Urothelium cell line (cell line): Measurements from ENCODE around the gene COL5A3.

ENCODE experiments used
- DNase-seq: peaks from one replicate; pipeline ENCODE4 v3.0.0; 2011; ENCODE audit warnings: low spot score, mixed read lengths
- FAIRE-seq: peaks from 2 replicates; lab custom pipeline; 2011; peaks lifted over from hg19 to GRCh38; lab: Jason Lieb, UNC

Gene COL5A3

DNA sequence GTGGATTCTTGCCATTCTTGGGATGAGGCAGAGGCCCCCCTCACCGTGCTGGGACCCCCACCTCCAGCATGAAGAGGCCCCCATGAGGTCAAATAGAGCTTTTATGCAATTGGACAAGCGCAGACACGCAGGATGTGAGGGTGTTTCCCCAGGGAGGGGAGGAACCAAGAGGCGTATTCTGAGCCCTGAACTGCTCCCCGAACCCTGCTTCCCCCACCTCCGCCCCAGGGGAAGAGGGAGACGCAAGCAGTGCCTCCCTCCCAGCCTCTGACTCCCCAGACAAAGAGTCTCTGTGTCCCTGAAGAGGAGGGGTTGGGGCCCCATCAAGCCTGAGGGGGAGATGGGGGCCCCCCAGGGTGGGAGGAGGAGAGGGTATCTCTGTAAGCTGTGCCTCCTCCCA is 1.7 kb upstream of the COL5A3 start:
- DNase-seq (no peak), FAIRE-seq (no peak)

DNA sequence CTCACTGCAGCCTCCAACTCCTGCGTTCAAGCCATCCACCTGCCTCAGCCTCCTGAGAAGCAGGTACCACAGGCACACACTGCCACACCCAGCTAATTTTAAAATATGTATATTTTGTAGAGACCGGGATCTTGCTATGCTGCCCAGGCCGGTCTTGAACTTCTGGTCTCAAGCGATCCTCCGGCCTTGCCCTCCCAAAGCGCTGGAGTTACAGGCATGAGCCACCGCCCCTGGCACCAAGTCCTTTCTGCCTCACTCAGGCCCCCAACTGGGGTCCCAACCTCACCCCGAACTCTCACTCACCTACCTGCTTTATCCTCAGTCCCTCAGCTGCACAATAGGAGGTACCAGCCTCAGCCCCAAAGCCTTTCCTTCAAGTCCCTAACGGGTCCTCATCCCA is 635 bp upstream of the COL5A3 start:
- FAIRE-seq (no peak), DNase-seq (no peak)

- FAIRE-seq (no peak), DNase-seq (no peak)
Observed at GRCh38 chr19:10009714-10010224, 535 bp downstream of the COL5A3 start.

GRCh38 chr19:10008184-10008765 is 2.0 kb downstream of the COL5A3 start:
- DNase-seq = no peak
- no peak for FAIRE-seq

GRCh38 chr19:10007371-10008183 is 2.7 kb downstream of the COL5A3 start:
- no peak for DNase-seq

GRCh38 chr19:10006752-10007323 is 3.5 kb downstream of the COL5A3 start:
- FAIRE-seq = no peak
- DNase-seq = no peak

More at GRCh38 chr19:10007371-10008183, 2.7 kb downstream of the COL5A3 start:
- no peak for FAIRE-seq

DNA sequence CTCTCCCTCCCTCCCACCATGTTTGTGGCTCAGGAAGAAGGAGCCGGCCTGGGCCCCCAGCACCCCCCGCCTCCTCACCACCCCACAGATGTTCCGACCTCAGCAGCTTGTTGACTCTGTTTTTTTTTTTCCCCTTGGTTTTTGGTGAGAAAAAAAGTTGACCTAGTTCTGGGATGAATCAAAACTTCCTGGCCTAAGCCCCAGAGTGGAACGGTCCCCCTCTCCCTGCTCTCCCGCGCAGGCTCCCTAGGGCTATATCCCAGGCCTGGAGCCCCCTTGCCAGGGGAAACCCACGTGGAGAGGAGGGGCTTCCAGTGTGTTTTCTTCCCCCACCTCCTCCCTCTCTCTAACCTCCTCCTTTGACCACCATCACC is 4.0 kb downstream of the COL5A3 start:
- FAIRE-seq (no peak), DNase-seq (no peak)

GRCh38 chr19:10005632-10006334 is 4.5 kb downstream of the COL5A3 start:
- FAIRE-seq = no peak
- no peak for DNase-seq

DNA sequence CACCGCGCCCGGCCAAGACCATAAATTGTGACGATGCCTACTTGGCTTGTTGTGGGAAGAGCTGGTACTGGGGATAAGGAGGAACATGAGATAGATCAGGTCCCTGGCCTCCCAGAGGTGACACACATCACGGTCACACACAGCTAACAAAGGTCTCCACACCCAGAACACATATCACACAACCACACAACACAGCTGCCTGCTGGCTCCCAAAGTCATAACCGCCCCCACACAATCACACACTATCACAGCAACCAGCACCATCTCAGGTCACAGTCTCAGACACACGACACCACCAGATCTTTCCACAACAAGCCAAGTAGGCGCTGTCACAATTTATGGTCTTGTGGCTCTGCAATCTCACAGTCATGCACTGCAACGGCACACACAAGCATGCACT is 5.7 kb downstream of the COL5A3 start:
- DNase-seq = no peak
- FAIRE-seq = no peak

- FAIRE-seq (no peak), DNase-seq (no peak)
Observed at GRCh38 chr19:10003271-10003670, 7.0 kb downstream of the COL5A3 start.

DNA sequence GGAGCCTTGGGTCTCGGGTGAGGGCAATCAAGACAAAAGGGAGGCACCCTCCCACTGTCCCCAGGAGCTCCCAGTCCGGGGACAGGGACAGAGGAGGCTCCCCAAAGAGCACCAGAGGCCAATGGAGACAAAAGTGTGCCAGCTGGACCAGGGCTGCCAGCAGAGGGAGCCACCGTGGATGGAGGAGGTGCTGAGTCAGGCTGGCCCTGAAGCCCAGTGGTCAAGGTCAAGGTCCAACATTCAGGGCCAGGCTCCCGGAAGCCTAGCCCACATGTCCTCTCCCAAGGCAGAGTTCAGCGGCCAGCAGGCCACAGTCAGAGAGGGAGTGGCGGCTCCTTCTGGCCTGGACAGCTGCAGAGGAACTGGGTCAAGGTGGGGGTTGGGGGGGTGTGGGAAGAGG is 8.4 kb downstream of the COL5A3 start:
- no peak for DNase-seq
- FAIRE-seq = no peak

DNA sequence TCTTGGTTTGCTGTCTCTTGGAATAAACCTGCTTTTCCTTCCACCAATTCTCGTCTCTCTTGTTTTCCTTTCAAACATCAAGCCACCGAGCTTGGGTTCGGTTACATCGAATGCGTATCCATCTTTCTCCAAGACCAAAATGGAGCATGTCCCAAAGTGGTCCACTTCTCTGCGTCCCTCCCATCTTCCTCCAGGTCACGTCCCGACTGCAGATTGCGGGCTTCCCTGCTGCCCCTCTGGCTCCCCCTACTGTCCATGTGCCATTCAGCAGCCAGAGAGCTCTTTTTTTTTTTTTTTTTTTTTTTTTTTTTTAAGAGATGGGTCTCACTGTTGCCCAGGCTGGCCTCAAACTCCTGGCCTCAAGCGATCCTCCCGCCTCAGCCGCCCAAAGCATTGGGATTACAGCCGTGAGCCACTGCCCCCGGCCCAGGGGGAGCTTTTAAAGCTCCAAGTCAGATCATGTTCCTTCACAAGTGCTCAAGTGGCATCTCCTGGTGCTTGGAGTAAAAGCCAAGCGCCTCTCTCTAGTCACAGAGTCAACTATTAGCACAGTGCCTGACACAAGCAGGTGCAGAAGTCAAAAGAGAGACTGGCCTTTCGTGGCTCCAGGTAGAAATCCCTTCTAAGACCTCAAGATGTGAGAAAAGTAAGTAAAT is 10.0 kb downstream of the COL5A3 start:
- FAIRE-seq (no peak), DNase-seq (peak; percentile 83)

GRCh38 chr19:9996541-9996940 is 13.8 kb downstream of the COL5A3 start:
- DNase-seq (no peak), FAIRE-seq (no peak)

GRCh38 chr19:9995999-9996398 is 14.3 kb downstream of the COL5A3 start:
- FAIRE-seq (no peak), DNase-seq (no peak)

- DNase-seq (no peak), FAIRE-seq (no peak)
Observed at GRCh38 chr19:9995084-9995483, 15.2 kb downstream of the COL5A3 start.

DNA sequence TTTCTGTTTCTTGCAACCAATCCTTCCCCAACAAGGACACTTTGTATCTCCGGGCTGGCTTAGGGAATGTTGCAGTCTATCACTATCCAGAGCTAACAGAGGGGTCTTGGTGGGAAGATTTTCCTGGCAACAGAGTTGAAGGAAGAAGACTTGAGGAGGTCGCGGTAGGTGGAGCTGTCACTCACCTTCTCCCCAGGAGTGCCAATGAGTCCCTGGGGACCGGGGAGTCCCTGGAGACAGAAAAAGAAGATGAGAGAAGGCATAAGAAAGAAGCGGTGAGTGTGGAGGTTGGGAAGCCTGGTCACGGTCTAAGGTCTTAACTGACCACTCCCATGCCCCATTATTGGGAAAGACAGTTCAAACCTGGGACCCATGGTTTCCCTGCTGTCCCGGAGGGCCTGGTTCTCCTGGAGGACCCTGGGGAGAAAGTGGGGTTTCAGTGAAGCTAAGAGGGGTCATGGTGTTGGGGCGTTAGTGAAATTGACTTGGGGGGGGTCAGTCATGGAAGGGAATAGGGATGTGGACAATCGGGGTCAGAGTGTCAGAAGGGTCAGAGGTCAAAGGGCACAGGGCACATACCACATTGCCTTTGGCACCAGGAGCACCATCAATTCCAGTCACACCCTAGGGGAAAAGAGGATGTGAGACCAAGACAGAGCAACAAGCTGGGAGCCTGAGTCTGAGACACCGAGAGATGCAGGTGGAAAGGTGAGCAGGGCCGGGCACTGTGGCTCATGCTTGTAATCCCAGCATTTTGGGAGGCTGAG is 18.7 kb downstream of the COL5A3 start:
- DNase-seq (no peak), FAIRE-seq (no peak)

DNA sequence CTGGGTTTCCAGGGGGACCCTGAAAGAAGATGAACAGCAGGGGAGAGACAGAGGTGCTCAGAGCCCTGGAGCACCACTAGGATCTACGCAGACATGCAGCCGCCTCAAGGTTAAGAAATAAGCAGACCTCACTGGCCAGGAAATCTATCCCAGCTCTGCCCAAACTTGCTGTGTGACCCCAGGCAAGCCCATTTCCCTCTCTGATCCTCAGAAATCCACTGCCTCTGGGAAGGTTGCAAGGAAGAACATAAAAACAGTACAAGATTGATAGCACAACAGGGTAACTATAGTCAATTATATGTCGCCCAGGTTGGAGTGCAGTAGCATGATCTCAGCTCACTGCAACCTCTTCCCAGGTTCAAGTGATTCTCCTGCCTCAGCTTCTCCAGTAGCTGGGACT is 20.8 kb downstream of the COL5A3 start:
- no peak for FAIRE-seq

DNA sequence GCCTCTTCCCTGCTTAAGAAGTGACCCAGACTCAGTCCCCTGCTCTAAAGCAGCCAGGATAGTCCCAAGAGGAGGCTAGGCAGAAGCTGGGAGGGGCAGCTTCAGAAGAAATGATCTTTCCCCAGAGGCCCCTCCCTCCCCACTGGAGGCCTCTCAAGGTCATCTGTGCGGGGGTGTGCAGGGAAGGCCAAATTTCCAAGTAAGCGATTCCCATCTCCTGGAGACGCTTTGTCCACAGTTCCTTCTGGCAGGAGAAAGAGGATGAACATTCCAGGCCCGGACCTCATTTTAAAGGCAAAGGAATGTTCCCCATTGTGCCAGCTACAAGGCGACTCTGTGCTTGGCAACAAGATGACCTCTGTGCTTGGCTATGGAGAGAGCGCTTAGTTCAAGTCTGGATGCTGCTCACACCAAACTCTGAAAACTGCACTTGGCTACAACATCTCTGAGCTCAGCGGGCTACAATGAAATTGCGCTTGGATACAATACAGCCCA is 23.5 kb downstream of the COL5A3 start:
- no peak for DNase-seq

More for the DNA sequence above, 20.8 kb downstream of the COL5A3 start:
- DNase-seq = no peak

DNA sequence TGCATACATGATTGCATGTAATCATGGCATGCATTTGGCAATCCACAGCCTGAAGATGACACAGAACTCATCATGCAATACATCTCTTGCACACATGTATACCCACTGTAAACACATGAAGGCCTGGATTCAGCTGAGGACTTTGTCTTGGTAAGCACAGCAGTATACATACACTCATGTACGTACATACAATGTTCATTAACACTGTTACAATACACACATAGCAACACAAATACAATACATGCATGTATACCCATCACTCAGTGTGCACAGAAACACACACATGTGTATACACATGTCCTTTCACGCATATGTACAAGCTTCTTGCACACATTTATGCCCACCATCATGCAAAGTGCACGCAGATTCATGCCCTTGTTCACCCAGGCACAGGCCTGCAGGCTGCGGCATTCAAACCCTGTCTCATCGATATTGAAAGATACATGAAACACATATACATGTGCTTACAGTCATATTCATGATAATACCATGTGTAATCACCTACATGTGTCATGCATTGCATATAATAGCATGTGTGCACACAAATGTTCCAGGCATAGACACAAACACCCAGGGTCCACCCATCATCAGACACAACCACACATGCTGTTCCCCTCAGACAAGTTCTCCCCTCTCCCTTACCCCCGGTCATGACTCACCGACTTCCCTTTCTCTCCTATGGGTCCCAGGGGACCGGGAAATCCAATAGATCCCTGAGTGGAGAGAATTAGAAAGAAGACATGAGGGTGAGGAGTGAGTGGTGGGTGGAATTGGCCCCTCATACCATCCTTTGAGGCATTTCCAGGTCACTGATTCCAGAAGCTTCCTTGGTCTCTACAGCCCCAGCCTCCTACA is 28.7 kb downstream of the COL5A3 start:
- DNase-seq (no peak), FAIRE-seq (no peak)

More for the DNA sequence above, 23.5 kb downstream of the COL5A3 start:
- no peak for FAIRE-seq
